Liver (tissue), 9 donors: Measurements from ENCODE around the gene MFAP2. TPM values are rescaled to one million over a fixed set of nuclear protein-coding genes. Genes with fewer than 3 reads are reported as not detected.

Experiments used
- DNase-seq: peaks from one replicate; pipeline ENCODE4 v3.0.0-alpha.2; 2017; ENCODE audit warnings: low spot score
- H3K27ac ChIP-seq, 2 donors: one replicate each; pipeline ENCODE4 v1.7.0; 2013; ENCODE audit warnings: inconsistent platforms in 2 of 2, low read length in 2 of 2, control low read depth in 1 of 2, low read depth in 1 of 2, mild to moderate bottlenecking in 1 of 2
- H3K27me3 ChIP-seq, 4 donors: one replicate each; pipeline versions ENCODE4 v1.6.1 to v1.7.0; 2013; ENCODE audit warnings: low read length in 3 of 4, inconsistent platforms in 1 of 4, mild to moderate bottlenecking in 1 of 4, moderate library complexity in 1 of 4; ENCODE audit not compliant: control insufficient read depth in 4 of 4, insufficient read depth in 4 of 4
- H3K36me3 ChIP-seq, 4 donors: one replicate each; pipeline versions ENCODE4 v1.6.1 to v1.7.0; 2013; ENCODE audit warnings: low read length in 3 of 4, mild to moderate bottlenecking in 3 of 4, low read depth in 1 of 4, moderate library complexity in 1 of 4; ENCODE audit not compliant: control insufficient read depth in 4 of 4, insufficient read depth in 3 of 4
- H3K4me1 ChIP-seq, 4 donors: one replicate each; pipeline versions ENCODE4 v1.6.1 to v1.7.0; 2013; ENCODE audit warnings: low read length in 3 of 4, mild to moderate bottlenecking in 3 of 4, moderate library complexity in 1 of 4; ENCODE audit not compliant: control insufficient read depth in 4 of 4, insufficient read depth in 4 of 4
- H3K4me3 ChIP-seq, 3 donors: one replicate each; pipeline versions ENCODE4 v1.6.1 to v1.7.0; 2013; ENCODE audit warnings: low read length in 3 of 3, control low read depth in 1 of 3, low read depth in 1 of 3, mild to moderate bottlenecking in 1 of 3
- H3K9ac ChIP-seq, 2 donors: one replicate each; pipeline ENCODE4 v1.7.0; 2013; ENCODE audit warnings: low read length in 2 of 2, mild to moderate bottlenecking in 2 of 2, moderate library complexity in 2 of 2, control low read depth in 1 of 2, low read depth in 1 of 2
- H3K9me3 ChIP-seq, 4 donors: one replicate each; pipeline versions ENCODE4 v1.6.1 to v1.7.0; 2013; ENCODE audit warnings: low read length in 3 of 4; ENCODE audit not compliant: control insufficient read depth in 4 of 4
- ATF3 ChIP-seq: IDR thresholded peaks from 2 replicates; pipeline ENCODE4 v1.6.1; 2016; ENCODE audit warnings: antibody characterized with exemption
- CTCF ChIP-seq: fragments of 150-350 bp; IDR thresholded peaks from 2 replicates; pipeline ENCODE4 v1.5.1; 2017; ENCODE audit warnings: improper control_type of control experiment, low read depth, low read length; ENCODE audit not compliant: missing input control
- EGR1 ChIP-seq, 2 donors: IDR thresholded peaks; 2 replicates each; pipeline ENCODE4 v1.6.1; 2016 to 2018; ENCODE audit warnings: antibody characterized with exemption in 2 of 2, low read depth in 2 of 2
- FOXA1 ChIP-seq: IDR thresholded peaks from 2 replicates; pipeline ENCODE4 v1.6.1; 2016; ENCODE audit warnings: antibody characterized with exemption
- FOXA2 ChIP-seq: IDR thresholded peaks from 2 replicates; pipeline ENCODE4 v1.6.1; 2016; ENCODE audit warnings: antibody characterized with exemption
- GABPA ChIP-seq, 2 donors: IDR thresholded peaks in 1 of 2; conservative IDR thresholded peaks in 1 of 2; 2 replicates each; pipeline ENCODE4 v1.6.1; 2016; ENCODE audit warnings: antibody characterized with exemption in 2 of 2, mild to moderate bottlenecking in 1 of 2, moderate library complexity in 1 of 2
- HNF4A ChIP-seq, 2 donors: conservative IDR thresholded peaks; 2 replicates each; pipeline ENCODE4 v1.6.1; 2016; ENCODE audit warnings: antibody characterized with exemption in 2 of 2, mild to moderate bottlenecking in 2 of 2
- HNF4G ChIP-seq: IDR thresholded peaks from 2 replicates; pipeline ENCODE4 v1.6.1; 2016; ENCODE audit warnings: antibody characterized with exemption
- JUND ChIP-seq, 2 donors: IDR thresholded peaks; 2 replicates each; pipeline ENCODE4 v1.6.1; 2016; ENCODE audit warnings: antibody characterized with exemption in 2 of 2
- NR2F2 ChIP-seq: IDR thresholded peaks from 2 replicates; pipeline ENCODE4 v1.6.1; 2016; ENCODE audit warnings: antibody characterized with exemption
- RAD21 ChIP-seq, 2 donors: IDR thresholded peaks; 2 replicates each; pipeline ENCODE4 v1.6.1; 2016; ENCODE audit warnings: antibody characterized with exemption in 2 of 2, mild to moderate bottlenecking in 2 of 2
- REST ChIP-seq: IDR thresholded peaks from 2 replicates; pipeline ENCODE4 v1.6.1; 2016; ENCODE audit warnings: antibody characterized with exemption, mild to moderate bottlenecking
- RXRA ChIP-seq, 2 donors: IDR thresholded peaks; 2 replicates each; pipeline ENCODE4 v1.6.1; 2017 to 2018; ENCODE audit warnings: antibody characterized with exemption in 2 of 2, mild to moderate bottlenecking in 1 of 2
- SP1 ChIP-seq: IDR thresholded peaks from 2 replicates; pipeline ENCODE4 v1.6.1; 2018; ENCODE audit warnings: antibody characterized with exemption, mild to moderate bottlenecking
- TAF1 ChIP-seq: conservative IDR thresholded peaks from 2 replicates; pipeline ENCODE4 v1.6.1; 2016; ENCODE audit warnings: antibody characterized with exemption, mild to moderate bottlenecking
- YY1 ChIP-seq: IDR thresholded peaks from 2 replicates; pipeline ENCODE4 v1.6.1; 2016; ENCODE audit warnings: antibody characterized with exemption, mild to moderate bottlenecking
- ZBTB33 ChIP-seq: IDR thresholded peaks from 2 replicates; pipeline ENCODE4 v1.6.1; 2016; ENCODE audit warnings: antibody characterized with exemption
- WGBS: extraction: QIAGEN DNeasy Blood & Tissue Kit; methylation state at CpG from one replicate; pipeline ENCODE4 v1.1.7; 2013; 5-methylcytosine and 5-hydroxymethylcytosine counted together
- polyA plus RNA-seq, 2 donors: library from polyadenylated mRNA; stranded (reverse) in 1 of 2; unstranded in 1 of 2; fragments of 200-250 nt in 1 of 2; fragments of >200 nt in 1 of 2; fragmentation: Nextera tagmentation in 1 of 2; extraction: Ambion mirVana in 1 of 2; gene quantifications; one replicate each; pipeline versions ENCODE4 v1.2.1 to v1.2.3, GENCODE V29; 2013 to 2015
- total RNA-seq, 2 donors: library from RNA; depleted of rRNA; stranded (reverse); fragments of >200 nt; gene quantifications; one replicate each; pipeline ENCODE4 v1.2.3, GENCODE V29; 2014
- TF ChIP-seq, protein P1 (sequence below): IDR thresholded peaks from 2 replicates; pipeline ENCODE4 v1.6.1; 2016; ENCODE audit warnings: antibody characterized with exemption
- donor health status: healthy.
- donor health status: healthy.
- donor health status: healthy.
- donor health status: healthy.
- donor health status: healthy.

The MFAP2 gene
- total and polyA plus RNA-seq, 4 donors = 0.25 to 1.4 (median 0.74) TPM

DNA sequence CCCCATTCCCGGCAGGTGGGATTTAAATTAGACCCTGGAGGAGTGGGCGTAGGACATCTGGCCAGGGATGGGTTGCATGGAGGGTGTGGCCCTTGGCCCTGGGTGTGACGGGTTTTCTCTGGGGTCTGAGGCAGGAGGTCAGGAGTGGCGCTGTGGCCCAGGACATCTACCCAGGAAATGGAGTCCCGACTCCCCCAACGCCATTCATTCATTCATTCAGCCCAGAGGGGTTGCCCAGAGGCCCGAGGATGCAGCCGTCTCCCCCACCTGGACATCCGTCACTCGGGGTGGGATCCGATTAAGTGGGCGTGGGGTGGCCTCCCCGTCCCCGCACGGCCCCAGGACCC, 30.6 kb upstream of the MFAP2 start:
- peak overlapping the region; percentile 21 to 92 (median 79) for H3K4me3 ChIP-seq
- no peak overlapping the region for H3K9ac ChIP-seq
- no peaks in the 10 kb centered on the region for H3K9me3 ChIP-seq
- WGBS = 1% methylated on average over 15 of the region's 15 CpGs
- H3K4me1 ChIP-seq = peaks cover 8 to 21% (median 17%) of the 10 kb centered on the region in 4 donors
- no peaks in the 10 kb centered on the region for H3K36me3 ChIP-seq
- no peak for DNase-seq
- no peak overlapping the region for H3K27ac ChIP-seq
- H3K27me3 ChIP-seq = no peaks in the 10 kb centered on the region
- no peak for TF ChIP-seq EGR1 (IDR thresholded peaks at IDR 0.05; ENCODE audit: low read depth in 2 of 2)
- no peak for TF ChIP-seq GABPA (IDR thresholded peaks at IDR 0.05 in 1 of 2, conservative IDR thresholded peaks at IDR 0.05 in 1 of 2)
- TF ChIP-seq CTCF = no peak
- TF ChIP-seq HNF4G = no peak
- no peak for TF ChIP-seq ZBTB33
- TF ChIP-seq ATF3 = no peak
- TF ChIP-seq NR2F2 = no peak
- no peak for TF ChIP-seq TAF1
- no peak for TF ChIP-seq REST
- TF ChIP-seq FOXA1 = no peak
- no peak for TF ChIP-seq JUND (IDR thresholded peaks at IDR 0.05)
- TF ChIP-seq, protein P1, sequence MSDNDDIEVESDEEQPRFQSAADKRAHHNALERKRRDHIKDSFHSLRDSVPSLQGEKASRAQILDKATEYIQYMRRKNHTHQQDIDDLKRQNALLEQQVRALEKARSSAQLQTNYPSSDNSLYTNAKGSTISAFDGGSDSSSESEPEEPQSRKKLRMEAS = no peak
- no peak for TF ChIP-seq RXRA (IDR thresholded peaks at IDR 0.05)
- no peak for TF ChIP-seq RAD21 (IDR thresholded peaks at IDR 0.05)
- no peak for TF ChIP-seq HNF4A (conservative IDR thresholded peaks at IDR 0.05)
- no peak for TF ChIP-seq FOXA2
- TF ChIP-seq YY1 = no peak

DNA sequence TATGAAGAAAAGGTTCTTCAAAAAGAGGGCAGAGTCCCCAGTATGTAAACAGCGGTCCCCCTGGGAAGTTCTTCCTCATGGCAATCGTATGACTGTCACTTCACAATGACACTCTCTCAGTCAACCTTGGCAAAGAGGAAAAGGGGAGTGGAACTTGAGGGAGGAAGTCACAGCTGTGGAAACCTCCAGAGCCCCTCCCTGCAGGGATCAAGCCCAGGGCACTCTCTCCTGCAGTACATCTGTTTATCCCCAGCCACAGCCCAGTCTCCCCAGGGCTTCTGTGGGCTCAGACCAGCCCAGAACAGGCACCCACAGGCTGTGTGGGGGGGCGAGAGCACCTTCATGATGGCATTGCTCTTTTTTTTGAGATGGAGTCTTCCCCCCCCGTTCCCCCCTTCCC, 29.3 kb upstream of the MFAP2 start:
- H3K36me3 ChIP-seq = peaks cover 0 to 9% (median 5%) of the 10 kb centered on the region in 4 donors
- H3K4me1 ChIP-seq = peaks cover 8 to 21% (median 17%) of the 10 kb centered on the region in 4 donors
- DNase-seq = no peak
- TF ChIP-seq CTCF (no peak), YY1 (no peak), TAF1 (no peak), SP1 (no peak), FOXA1 (no peak), FOXA2 (no peak), ATF3 (no peak), GABPA (IDR thresholded peaks at IDR 0.05 in 1 of 2, conservative IDR thresholded peaks at IDR 0.05 in 1 of 2) (no peak), RAD21 (IDR thresholded peaks at IDR 0.05) (no peak), JUND (IDR thresholded peaks at IDR 0.05) (no peak), HNF4G (no peak)
- no peaks in the 10 kb centered on the region for H3K9me3 ChIP-seq
- no peak overlapping the region for H3K27ac ChIP-seq
- no peak overlapping the region for H3K4me3 ChIP-seq
- 73% methylated on average over 4 of the region's 4 CpGs for WGBS
- H3K27me3 ChIP-seq = no peaks in the 10 kb centered on the region
- H3K9ac ChIP-seq = no peak overlapping the region
